ENCODE data around the gene GPC5.

The GPC5 gene

DNA sequence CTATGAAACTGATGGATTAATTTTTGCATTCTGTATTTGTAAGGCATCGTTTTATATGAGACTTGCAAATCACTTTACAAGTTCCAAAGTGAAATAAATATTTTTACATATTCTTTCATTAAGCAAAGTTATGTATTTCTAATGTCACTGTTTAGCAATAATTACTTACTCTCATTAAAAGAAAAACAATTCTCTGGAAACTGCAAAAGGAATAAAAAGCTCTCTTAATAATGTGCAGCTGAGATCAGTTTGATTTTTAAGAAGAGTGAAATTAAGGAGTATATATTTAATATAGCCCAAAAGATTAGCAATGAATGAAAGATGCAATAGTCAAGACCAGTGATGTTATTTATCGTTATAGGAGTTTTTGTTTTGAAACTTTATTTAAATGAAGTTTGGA is 155.2 kb downstream of the GPC5 start:
- no peak for DNase-seq (ENCODE audit: extremely low spot score)
- TF ChIP-seq, protein P1, sequence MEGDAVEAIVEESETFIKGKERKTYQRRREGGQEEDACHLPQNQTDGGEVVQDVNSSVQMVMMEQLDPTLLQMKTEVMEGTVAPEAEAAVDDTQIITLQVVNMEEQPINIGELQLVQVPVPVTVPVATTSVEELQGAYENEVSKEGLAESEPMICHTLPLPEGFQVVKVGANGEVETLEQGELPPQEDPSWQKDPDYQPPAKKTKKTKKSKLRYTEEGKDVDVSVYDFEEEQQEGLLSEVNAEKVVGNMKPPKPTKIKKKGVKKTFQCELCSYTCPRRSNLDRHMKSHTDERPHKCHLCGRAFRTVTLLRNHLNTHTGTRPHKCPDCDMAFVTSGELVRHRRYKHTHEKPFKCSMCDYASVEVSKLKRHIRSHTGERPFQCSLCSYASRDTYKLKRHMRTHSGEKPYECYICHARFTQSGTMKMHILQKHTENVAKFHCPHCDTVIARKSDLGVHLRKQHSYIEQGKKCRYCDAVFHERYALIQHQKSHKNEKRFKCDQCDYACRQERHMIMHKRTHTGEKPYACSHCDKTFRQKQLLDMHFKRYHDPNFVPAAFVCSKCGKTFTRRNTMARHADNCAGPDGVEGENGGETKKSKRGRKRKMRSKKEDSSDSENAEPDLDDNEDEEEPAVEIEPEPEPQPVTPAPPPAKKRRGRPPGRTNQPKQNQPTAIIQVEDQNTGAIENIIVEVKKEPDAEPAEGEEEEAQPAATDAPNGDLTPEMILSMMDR (IDR thresholded peaks at IDR 0.05; ENCODE audit: control extremely low read depth, extremely low read depth, low read depth, missing control alignments) = no peak
- ChIA-PET POLR2A (no interaction called here), CTCF (interaction anchor here (2.2 kb wide), 1 partner anchor 24 kb away, joined by 7 read pairs; no protein-coding TSS in a partner anchor)

DNA sequence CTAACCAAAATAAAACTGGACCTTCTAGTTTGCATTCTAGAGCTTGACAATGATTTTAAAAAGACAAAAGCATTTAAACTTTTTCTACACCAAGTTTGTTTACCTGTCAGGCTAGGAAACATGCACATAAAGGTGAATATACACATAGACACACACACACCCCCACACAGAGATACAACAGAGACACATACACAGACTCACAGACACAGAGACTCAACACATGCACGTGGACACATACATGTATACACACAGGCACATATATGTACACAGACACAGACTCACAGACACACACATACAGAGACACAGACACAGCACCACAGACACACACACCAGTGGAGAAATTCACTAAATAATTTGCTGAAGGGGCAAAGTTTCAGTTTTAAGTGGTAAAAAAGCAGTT is 155.7 kb downstream of the GPC5 start:
- no peak for DNase-seq (ENCODE audit: extremely low spot score)
- ChIA-PET CTCF (interaction anchor here (2.2 kb wide), 1 partner anchor 24 kb away, joined by 7 read pairs; no protein-coding TSS in a partner anchor), POLR2A (no interaction called here)
- TF ChIP-seq, protein P1 (IDR thresholded peaks at IDR 0.05; ENCODE audit: control extremely low read depth, extremely low read depth, low read depth, missing control alignments) = no peak

DNA sequence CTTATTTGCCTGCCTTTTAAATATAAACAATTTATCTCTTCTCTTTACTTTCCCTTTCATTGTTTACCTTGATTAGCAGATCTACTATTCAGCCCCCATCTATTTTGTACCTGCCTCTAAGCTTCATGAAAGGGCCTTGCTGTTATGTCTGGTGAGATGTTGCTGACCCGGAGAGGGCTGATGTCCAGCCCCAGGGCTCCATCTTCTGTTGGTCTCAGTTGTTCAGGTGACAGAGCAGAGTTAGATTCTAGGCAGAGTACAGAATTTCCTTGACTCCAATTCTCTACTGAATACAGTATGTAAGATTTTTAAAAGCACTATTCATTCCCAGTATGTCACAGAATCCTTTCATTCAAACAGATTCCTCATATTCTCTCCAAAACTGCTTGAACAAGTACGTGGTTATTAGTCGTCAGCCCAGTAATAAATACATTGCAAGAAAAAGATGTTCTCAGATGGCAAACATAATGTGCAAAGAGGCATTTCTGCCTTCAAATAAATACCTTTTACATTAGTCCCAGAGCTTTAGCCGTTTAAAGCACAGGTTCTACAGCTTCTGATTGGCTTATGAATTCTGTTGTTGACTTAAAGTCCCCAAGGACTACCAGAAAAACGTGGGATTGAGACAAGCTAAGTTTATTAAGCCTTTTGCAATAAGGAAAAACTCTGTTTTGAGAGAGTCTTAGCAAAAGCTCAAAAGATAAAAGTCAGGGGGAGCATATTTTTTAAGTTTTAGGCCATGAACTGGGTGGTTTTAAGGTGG is 159.1 kb downstream of the GPC5 start:
- CTCF ChIA-PET = interaction anchor here (0.9 to 1.5 kb wide), 2 partner anchors 16 to 19 kb away, joined by 3 read pairs; no protein-coding TSS in a partner anchor
- DNase-seq (ENCODE audit: extremely low spot score) = no peak
- POLR2A ChIA-PET = no interaction called here
- TF ChIP-seq, protein P1 (IDR thresholded peaks at IDR 0.05; ENCODE audit: control extremely low read depth, extremely low read depth, low read depth, missing control alignments) = no peak

DNA sequence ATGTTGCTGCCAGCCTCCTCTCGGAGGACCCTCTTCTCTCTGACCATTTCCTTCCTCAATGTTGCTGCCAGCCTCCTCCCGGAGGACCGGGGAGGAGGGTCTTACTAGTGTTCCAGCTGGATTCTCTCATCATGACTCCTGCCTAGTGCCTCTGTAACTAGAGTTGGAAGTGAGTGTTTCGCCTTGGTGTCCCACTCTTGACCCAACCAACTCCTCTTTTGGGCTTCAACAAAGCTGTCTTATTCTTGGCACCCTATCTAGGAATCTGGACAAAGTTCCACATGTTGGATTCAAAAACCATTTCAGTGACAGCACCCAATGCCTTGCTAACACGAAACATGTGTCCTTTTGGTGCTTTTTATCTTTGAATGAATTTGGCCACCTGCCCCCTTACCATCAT is 165.4 kb downstream of the GPC5 start:
- CTCF ChIA-PET = interaction anchor here (1.5 kb wide), 1 partner anchor 9 kb away, joined by 3 read pairs; no protein-coding TSS in a partner anchor
- DNase-seq (ENCODE audit: extremely low spot score) = no peak
- POLR2A ChIA-PET = no interaction called here
- TF ChIP-seq, protein P1 (IDR thresholded peaks at IDR 0.05; ENCODE audit: control extremely low read depth, extremely low read depth, low read depth, missing control alignments) = no peak

DNA sequence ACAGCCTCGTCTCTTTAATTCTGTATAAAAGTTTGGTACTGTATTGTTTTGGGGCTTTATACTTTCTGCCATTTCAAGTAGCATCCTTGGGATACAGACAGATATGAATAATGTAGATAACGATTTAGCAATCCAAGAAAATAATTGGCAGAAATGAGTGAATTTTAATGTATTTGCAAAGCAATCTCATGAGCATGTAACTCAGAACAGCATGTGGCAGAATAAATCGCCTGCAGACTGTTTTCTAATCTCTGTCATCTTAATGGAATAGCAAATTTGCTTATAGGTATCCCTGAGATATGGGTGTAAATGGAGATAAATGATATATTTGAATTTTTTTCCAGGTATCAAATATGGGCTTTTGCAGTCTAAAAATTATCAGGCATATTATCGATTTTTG is 166.0 kb downstream of the GPC5 start:
- ChIA-PET POLR2A (no interaction called here), CTCF (no interaction called here)
- TF ChIP-seq, protein P1 (IDR thresholded peaks at IDR 0.05; ENCODE audit: control extremely low read depth, extremely low read depth, low read depth, missing control alignments) = no peak
- DNase-seq (ENCODE audit: extremely low spot score) = no peak

DNA sequence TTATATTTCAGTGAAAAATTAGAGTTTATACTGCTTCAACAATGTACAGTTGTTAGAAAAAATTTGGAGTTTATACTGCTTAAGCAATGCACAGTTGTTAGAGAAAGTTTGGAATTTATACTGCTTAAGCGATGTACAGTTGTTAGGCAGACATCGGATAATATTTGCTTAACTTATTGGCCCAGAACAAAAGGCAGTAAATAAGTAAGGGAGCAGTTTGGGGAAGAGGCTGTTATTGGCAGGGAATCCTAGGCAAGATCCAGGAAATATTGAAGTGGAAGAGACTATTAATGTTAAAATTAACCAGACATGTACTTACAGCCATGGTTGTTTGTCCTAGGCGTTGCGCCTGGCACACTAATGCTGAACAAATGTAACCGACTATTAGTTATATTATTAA is 166.9 kb downstream of the GPC5 start:
- TF ChIP-seq, protein P1 (IDR thresholded peaks at IDR 0.05; ENCODE audit: control extremely low read depth, extremely low read depth, low read depth, missing control alignments) = no peak
- POLR2A ChIA-PET = no interaction called here
- CTCF ChIA-PET = no interaction called here
- no peak for DNase-seq (ENCODE audit: extremely low spot score)

All from GM10248 (cell line).